ENCODE results near the gene METTL21C.

METTL21C gene

DNA sequence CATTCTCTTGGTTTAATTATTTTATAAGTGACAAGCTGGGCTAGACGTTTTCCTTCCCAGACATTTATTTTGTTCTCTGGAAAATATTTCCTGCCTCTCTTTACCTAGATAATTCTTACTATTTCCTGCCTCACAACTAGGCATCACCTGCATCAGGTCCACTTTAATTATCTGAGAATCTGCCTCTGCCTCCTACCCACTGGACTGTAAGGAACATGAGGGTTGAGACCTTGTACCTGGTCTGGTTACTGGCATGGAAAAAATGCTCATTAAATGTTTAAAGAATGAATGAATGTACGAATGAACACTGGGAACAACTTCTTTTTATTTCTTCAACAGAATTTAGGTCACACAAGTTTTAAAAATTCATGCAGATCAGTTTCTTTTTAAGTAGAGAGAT is 13.4 kb upstream of the METTL21C start:
- Histone ChIP-seq H3K4me3 (ENCODE audit: low read length) (no peak overlapping the region), H3K9ac (ENCODE audit: low read depth, low read length) (no peak overlapping the region), H3K36me3 (ENCODE audit: insufficient read depth, low read depth, low read length) (no peaks in the 10 kb centered on the region), H3K27me3 (ENCODE audit: insufficient read depth, low read length) (no peaks in the 10 kb centered on the region), H3K27ac (ENCODE audit: low read length) (no peak overlapping the region), H3K9me3 (ENCODE audit: insufficient read depth, low read depth, low read length) (no peaks in the 10 kb centered on the region; the same call in 1 of the 2 replicates), H3K4me1 (ENCODE audit: insufficient read depth, low read length) (no peaks in the 10 kb centered on the region)

DNA sequence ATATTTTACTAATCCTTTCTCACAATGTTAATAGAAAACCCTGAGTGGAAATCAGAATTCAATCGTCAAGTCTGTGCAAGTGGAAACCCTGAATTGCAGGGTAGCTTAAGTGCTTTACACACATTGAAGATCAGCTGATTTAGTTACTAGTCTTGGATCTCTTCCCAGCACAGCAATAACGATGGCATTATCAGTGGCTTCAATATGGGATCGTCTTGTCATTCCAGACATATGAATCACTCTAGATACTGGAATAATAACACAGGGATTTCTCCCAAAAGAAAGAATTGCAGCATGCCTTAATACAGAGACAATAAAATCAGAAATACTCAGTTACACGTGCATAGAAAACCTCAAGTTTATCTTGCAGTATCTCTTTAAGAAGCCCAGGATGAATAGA is 12.6 kb upstream of the METTL21C start:
- Histone ChIP-seq H3K36me3 (ENCODE audit: insufficient read depth, low read depth, low read length) (no peaks in the 10 kb centered on the region), H3K9ac (ENCODE audit: low read depth, low read length) (no peak overlapping the region), H3K27me3 (ENCODE audit: insufficient read depth, low read length) (no peaks in the 10 kb centered on the region), H3K4me1 (ENCODE audit: insufficient read depth, low read length) (no peaks in the 10 kb centered on the region), H3K27ac (ENCODE audit: low read length) (no peak overlapping the region), H3K4me3 (ENCODE audit: low read length) (no peak overlapping the region), H3K9me3 (ENCODE audit: insufficient read depth, low read depth, low read length) (no peaks in the 10 kb centered on the region; the same call in 1 of the 2 replicates)

DNA sequence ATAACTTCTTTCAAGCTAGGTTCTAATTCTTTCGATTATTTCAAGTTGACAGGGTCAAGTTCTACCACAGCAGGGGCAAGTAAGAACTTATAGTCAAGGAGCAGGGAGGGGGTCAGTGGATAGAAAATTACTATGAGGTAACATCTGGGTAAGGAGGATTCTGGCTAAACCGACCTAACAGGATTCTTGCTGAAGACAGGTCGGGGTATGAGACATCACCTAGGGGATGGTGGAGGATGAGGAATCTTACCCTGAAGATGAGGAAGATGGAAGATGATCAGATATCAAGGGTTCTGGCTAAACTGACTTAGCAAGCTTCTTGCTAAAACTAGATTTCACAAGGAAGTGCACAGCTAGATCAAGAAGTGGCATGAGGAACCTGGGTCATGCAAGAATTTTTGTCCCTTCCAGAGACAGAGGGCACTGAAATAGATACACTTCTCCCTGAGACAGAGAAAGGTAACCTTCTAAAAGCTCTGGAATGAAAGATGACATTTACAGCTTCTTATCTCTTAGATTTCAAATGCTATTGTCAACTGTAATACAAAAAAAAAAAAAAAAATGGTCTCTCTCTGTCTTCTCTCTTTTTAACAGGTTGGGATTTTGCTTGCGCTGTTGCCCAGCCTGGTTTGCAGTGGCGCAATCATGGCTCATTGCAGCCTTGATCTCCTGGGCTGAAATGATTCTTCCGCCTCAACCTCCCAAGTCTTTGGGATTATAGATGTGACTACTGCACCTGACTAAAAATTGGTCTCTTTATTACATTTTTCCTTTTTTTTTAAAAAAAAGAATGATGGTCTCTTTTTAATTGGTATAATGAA is 9.6 kb upstream of the METTL21C start:
- H3K27me3 ChIP-seq (ENCODE audit: insufficient read depth, low read length) = no peaks in the 10 kb centered on the region
- H3K9me3 ChIP-seq (ENCODE audit: insufficient read depth, low read depth, low read length) = no peaks in the 10 kb centered on the region
- no peaks in the 10 kb centered on the region; the same call in 1 of the 2 replicates for H3K4me1 ChIP-seq (ENCODE audit: insufficient read depth, low read length)
- no peaks in the 10 kb centered on the region for H3K36me3 ChIP-seq (ENCODE audit: insufficient read depth, low read depth, low read length)
- H3K27ac ChIP-seq (ENCODE audit: low read length) = no peak overlapping the region
- H3K4me3 ChIP-seq (ENCODE audit: low read length) = no peak overlapping the region
- H3K9ac ChIP-seq (ENCODE audit: low read depth, low read length) = no peak overlapping the region

DNA sequence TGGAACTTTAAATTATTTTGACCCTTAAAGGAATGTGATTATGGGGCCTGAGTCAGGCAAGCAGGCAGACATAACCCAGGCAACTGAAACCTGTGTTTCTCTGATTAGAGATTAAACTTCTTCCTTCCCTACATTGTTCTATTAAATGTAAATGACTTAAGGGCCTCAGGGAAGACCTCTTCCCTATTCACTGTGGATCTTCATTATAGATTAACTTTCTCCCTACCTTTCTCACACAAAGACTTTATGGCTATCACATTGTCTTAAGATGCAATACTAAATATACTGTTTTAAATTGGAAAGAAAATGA is 8.8 kb upstream of the METTL21C start:
- Histone ChIP-seq H3K9ac (ENCODE audit: low read depth, low read length) (no peak overlapping the region), H3K4me3 (ENCODE audit: low read length) (no peak overlapping the region), H3K9me3 (ENCODE audit: insufficient read depth, low read depth, low read length) (no peaks in the 10 kb centered on the region), H3K27me3 (ENCODE audit: insufficient read depth, low read length) (no peaks in the 10 kb centered on the region), H3K36me3 (ENCODE audit: insufficient read depth, low read depth, low read length) (no peaks in the 10 kb centered on the region), H3K4me1 (ENCODE audit: insufficient read depth, low read length) (no peaks in the 10 kb centered on the region; the same call in 1 of the 2 replicates), H3K27ac (ENCODE audit: low read length) (no peak overlapping the region)

- Histone ChIP-seq H3K4me3 (ENCODE audit: low read length) (no peak overlapping the region), H3K27ac (ENCODE audit: low read length) (no peak overlapping the region), H3K9ac (ENCODE audit: low read depth, low read length) (no peak overlapping the region), H3K36me3 (ENCODE audit: insufficient read depth, low read depth, low read length) (no peaks in the 10 kb centered on the region), H3K27me3 (ENCODE audit: insufficient read depth, low read length) (no peaks in the 10 kb centered on the region), H3K9me3 (ENCODE audit: insufficient read depth, low read depth, low read length) (no peaks in the 10 kb centered on the region), H3K4me1 (ENCODE audit: insufficient read depth, low read length) (no peaks in the 10 kb centered on the region; the same call in 1 of the 2 replicates)
These were observed 8.3 kb upstream of the METTL21C start for GRCh38 chr13:102702965-102703725.

- H3K27ac ChIP-seq (ENCODE audit: low read length) = no peak overlapping the region
These were observed 6.5 kb upstream of the METTL21C start for GRCh38 chr13:102701331-102701730.

DNA sequence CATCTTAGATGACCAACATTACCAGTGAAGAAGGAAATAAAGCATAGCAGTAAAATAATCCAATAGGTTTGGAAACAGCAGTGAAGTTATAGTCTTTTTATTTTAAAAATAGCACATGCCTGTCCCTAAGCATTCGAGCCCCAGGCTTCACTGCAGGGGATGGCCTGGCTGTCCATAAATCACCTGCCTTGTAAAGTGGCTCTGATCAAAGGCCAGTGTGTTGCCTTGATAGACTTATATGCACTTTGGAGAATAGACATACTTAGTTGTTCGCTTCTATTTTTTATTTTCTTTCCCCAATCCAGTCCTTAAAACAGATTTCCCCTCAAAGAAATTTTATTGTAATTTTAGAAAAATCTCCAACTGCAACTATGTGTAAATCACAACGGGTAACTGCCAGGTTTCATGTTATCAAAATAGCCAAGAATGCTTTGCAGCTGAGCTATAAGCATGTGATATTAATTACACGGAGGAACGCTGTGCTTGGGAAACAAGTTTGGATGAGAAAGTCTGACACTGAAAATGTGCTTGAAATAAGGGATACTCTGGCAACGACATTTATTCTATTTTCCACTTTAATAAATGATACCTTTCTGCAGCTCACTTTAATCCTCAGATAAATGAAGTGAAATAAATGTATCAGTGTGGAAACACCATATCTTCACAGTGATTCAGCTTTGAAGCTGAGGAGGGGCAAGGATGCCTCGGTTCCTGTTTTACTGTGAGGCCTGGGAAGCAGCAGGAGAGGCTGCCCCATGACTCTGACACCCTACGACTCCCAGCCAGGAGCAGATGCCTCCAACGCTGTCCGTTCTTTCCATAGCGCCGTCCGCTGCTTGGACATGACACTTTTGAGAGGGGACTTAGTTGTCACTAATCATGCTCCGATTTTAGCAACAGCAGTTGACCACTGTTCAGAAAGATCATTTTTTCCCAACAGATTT is 5.5 kb upstream of the METTL21C start:
- Histone ChIP-seq H3K27ac (ENCODE audit: low read length) (no peak overlapping the region), H3K9ac (ENCODE audit: low read depth, low read length) (no peak overlapping the region), H3K4me3 (ENCODE audit: low read length) (no peak overlapping the region), H3K9me3 (ENCODE audit: insufficient read depth, low read depth, low read length) (no peaks in the 10 kb centered on the region), H3K36me3 (ENCODE audit: insufficient read depth, low read depth, low read length) (no peaks in the 10 kb centered on the region), H3K4me1 (ENCODE audit: insufficient read depth, low read length) (no peaks in the 10 kb centered on the region; the same call in 1 of the 2 replicates), H3K27me3 (ENCODE audit: insufficient read depth, low read length) (no peaks in the 10 kb centered on the region)

More at GRCh38 chr13:102701331-102701730, 6.5 kb upstream of the METTL21C start:
- Histone ChIP-seq H3K4me1 (ENCODE audit: insufficient read depth, low read length) (no peaks in the 10 kb centered on the region; the same call in 1 of the 2 replicates), H3K36me3 (ENCODE audit: insufficient read depth, low read depth, low read length) (no peaks in the 10 kb centered on the region), H3K4me3 (ENCODE audit: low read length) (no peak overlapping the region), H3K9me3 (ENCODE audit: insufficient read depth, low read depth, low read length) (no peaks in the 10 kb centered on the region), H3K27me3 (ENCODE audit: insufficient read depth, low read length) (no peaks in the 10 kb centered on the region), H3K9ac (ENCODE audit: low read depth, low read length) (no peak overlapping the region)

DNA sequence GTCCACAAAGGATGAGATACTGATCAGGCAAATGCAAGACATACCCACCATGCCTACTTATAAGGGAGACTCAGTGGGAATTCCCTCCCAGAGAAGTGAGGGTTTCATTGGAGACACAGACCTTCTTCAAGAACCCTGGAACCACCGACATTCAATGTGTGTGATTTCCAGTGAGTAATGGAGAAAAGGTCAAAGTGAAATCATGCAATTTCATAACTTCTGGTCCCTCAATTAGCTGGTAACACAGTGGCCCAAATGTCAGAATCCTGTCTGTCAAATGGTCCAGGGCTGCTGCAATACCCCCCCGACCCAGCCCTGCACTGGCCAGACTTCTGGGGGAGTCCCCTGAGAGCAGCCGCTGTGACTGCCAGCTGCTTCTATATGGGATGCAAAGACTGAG is 4.7 kb upstream of the METTL21C start:
- Histone ChIP-seq H3K4me3 (ENCODE audit: low read length) (no peak overlapping the region), H3K9ac (ENCODE audit: low read depth, low read length) (no peak overlapping the region), H3K9me3 (ENCODE audit: insufficient read depth, low read depth, low read length) (no peaks in the 10 kb centered on the region), H3K27ac (ENCODE audit: low read length) (no peak overlapping the region), H3K27me3 (ENCODE audit: insufficient read depth, low read length) (no peaks in the 10 kb centered on the region), H3K36me3 (ENCODE audit: insufficient read depth, low read depth, low read length) (no peaks in the 10 kb centered on the region), H3K4me1 (ENCODE audit: insufficient read depth, low read length) (no peaks in the 10 kb centered on the region; the same call in 1 of the 2 replicates)

DNA sequence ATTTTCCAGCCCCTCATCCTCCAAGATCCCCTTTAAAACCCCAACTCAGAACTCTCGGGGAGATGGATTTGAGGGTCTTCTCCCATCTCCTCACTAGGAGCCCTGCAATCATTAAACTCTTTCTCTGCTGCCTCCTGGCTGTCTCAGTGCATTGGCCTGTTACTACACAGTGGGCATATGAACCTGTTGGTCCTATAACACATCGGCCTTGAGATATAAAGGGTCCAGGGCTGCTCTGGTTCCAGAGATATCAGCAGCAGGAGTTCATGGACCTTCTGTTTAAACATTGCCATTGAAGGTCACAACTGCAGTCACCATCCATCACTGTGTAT is 3.8 kb upstream of the METTL21C start:
- no peak overlapping the region for H3K27ac ChIP-seq (ENCODE audit: low read length)
- no peak overlapping the region for H3K9ac ChIP-seq (ENCODE audit: low read depth, low read length)
- H3K9me3 ChIP-seq (ENCODE audit: insufficient read depth, low read depth, low read length) = no peaks in the 10 kb centered on the region
- H3K4me1 ChIP-seq (ENCODE audit: insufficient read depth, low read length) = no peaks in the 10 kb centered on the region; the same call in 1 of the 2 replicates
- no peak overlapping the region for H3K4me3 ChIP-seq (ENCODE audit: low read length)
- no peaks in the 10 kb centered on the region for H3K36me3 ChIP-seq (ENCODE audit: insufficient read depth, low read depth, low read length)
- no peaks in the 10 kb centered on the region for H3K27me3 ChIP-seq (ENCODE audit: insufficient read depth, low read length)

- Histone ChIP-seq H3K4me3 (ENCODE audit: low read length) (no peak overlapping the region), H3K36me3 (ENCODE audit: insufficient read depth, low read depth, low read length) (no peaks in the 10 kb centered on the region), H3K27me3 (ENCODE audit: insufficient read depth, low read length) (no peaks in the 10 kb centered on the region), H3K9ac (ENCODE audit: low read depth, low read length) (no peak overlapping the region), H3K27ac (ENCODE audit: low read length) (no peak overlapping the region), H3K9me3 (ENCODE audit: insufficient read depth, low read depth, low read length) (no peaks in the 10 kb centered on the region), H3K4me1 (ENCODE audit: insufficient read depth, low read length) (no peaks in the 10 kb centered on the region; the same call in 1 of the 2 replicates)
These were observed 3.2 kb upstream of the METTL21C start for GRCh38 chr13:102697929-102698648.

DNA sequence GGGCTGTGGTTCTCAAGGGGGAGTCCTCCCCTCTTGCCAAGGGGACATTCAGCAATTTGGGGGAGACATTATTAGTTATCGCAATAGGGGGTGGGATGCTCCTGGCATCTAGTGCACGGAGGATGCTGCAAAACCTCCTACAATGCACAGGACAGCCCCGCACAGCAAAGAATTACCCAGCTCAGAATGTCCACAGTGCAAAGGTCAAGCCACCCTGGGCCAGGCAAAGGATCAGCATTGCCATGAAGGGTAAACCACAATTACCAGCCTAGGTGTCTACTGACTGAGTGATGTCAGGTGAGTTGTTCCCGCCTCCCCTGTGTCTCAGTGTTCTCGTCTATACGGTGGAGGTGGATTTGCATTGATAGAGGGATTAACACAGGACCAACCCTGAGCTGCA is 2.4 kb upstream of the METTL21C start:
- Histone ChIP-seq H3K4me3 (ENCODE audit: low read length) (no peak overlapping the region), H3K36me3 (ENCODE audit: insufficient read depth, low read depth, low read length) (no peaks in the 10 kb centered on the region), H3K4me1 (ENCODE audit: insufficient read depth, low read length) (no peaks in the 10 kb centered on the region; the same call in 1 of the 2 replicates), H3K9ac (ENCODE audit: low read depth, low read length) (no peak overlapping the region), H3K27ac (ENCODE audit: low read length) (no peak overlapping the region), H3K27me3 (ENCODE audit: insufficient read depth, low read length) (no peaks in the 10 kb centered on the region), H3K9me3 (ENCODE audit: insufficient read depth, low read depth, low read length) (no peaks in the 10 kb centered on the region)

Data from iPS-20b (cell line).